Activated naive CD4-positive, alpha-beta T cell treated with anti-CD3 and anti-CD28 coated beads, Interleukin-2, amount 10 ng/mL, durations not matched to agents 7 days and 5 days (primary cell): Measurements from ENCODE around the gene ZNF639.
"Not testable (repeated sequence)": the region's sequence is repeated elsewhere in the genome, so short reads cannot be mapped to it uniquely, and the experiment has no call there.

Source experiments
- CTCF ChIA-PET: fragments of 350-600 bp; sonication (Branson Sonifier 250); formaldehyde crosslinking; loops from one replicate; lab custom pipeline; 2021; ENCODE audit warnings: antibody characterized with exemption; lab: Charles Lee
- DNase-seq: peaks from one replicate; pipeline ENCODE4 v3.0.0-alpha.2; 2020
- H3K27ac Mint-ChIP-seq: one replicate; pipeline ENCODE4 v1.8.0; 2021; ENCODE audit warnings: mild to moderate bottlenecking, moderate library complexity, mixed read lengths
- H3K27me3 Mint-ChIP-seq: one replicate; pipeline ENCODE4 v1.8.0; 2021; ENCODE audit warnings: mild to moderate bottlenecking, mixed read lengths
- H3K36me3 Mint-ChIP-seq: one replicate; pipeline ENCODE4 v1.8.0; 2021; ENCODE audit warnings: mixed read lengths
- H3K4me1 Mint-ChIP-seq: one replicate; pipeline ENCODE4 v1.8.0; 2021; ENCODE audit warnings: mixed read lengths
- H3K4me3 Mint-ChIP-seq: one replicate; pipeline ENCODE4 v1.8.0; 2021; ENCODE audit warnings: mild to moderate bottlenecking, moderate library complexity, mixed read lengths
- H3K9me3 Mint-ChIP-seq: one replicate; pipeline ENCODE4 v1.8.0; 2021; ENCODE audit warnings: mixed read lengths

Gene ZNF639

DNA sequence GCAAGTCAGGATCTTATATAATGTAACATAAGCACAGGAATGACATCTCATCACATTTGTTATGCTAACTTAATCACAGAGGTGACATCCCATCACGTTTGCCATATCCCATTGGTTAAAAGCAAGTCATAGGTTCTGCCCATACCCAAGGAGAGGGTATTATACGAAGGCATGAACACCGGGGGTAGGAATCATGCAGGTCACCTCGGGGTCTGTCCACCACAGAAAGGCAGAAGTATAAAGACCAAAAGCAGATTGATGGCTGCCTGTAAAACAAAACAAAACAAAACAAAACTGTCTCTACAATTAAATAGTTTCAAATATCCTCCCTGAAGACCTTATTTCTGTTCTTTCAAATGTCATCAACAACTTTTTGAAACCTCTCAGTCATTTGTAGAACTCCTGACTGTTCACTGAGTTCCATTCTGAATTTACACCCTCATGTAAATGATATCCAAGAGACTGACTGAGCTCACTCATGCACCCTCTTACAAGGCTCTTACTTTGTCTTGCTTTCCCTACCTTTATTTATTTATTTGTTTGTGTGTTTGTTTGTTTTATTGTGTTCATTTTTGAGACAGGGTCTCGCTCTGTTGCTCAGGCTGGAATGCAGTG is 22.7 kb upstream of the ZNF639 start:
- CTCF ChIA-PET, result no interaction called here
- Mint-ChIP-seq H3K27me3 (peaks cover 5% of the 10 kb centered on the region), H3K36me3 (no peaks in the 10 kb centered on the region), H3K4me3 (no peak overlapping the region), H3K27ac (no peak overlapping the region), H3K4me1 (no peaks in the 10 kb centered on the region), H3K9me3 (peaks cover 2% of the 10 kb centered on the region)
- DNase-seq, result no peak

DNA sequence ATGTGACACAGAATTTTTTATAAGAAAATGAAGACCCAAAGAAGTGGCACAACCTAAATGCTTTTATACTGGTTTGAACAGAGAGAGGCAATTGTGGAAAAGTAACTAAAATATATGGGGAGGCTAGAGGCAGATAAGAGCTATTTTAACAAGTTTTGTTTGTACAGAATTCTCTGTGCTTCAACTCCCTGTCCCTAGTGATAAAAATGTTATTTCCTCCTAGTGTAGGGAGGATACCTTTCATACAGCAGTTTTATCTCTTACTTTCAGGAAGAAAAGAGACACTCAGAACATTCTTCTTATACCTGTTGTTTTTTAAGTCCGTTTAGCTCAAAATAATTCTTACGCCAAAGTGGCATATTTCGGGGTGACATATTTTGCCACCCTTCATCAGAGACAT is 21.2 kb upstream of the ZNF639 start:
- no peak overlapping the region for H3K27ac Mint-ChIP-seq
- no peak overlapping the region for H3K4me3 Mint-ChIP-seq
- H3K36me3 Mint-ChIP-seq, result no peaks in the 10 kb centered on the region
- CTCF ChIA-PET, result interaction anchor here (0.6 kb wide), 1 partner anchor 286 kb away, joined by 3 read pairs; no protein-coding TSS in a partner anchor
- peaks cover 6% of the 10 kb centered on the region for H3K27me3 Mint-ChIP-seq
- no peaks in the 10 kb centered on the region for H3K4me1 Mint-ChIP-seq
- DNase-seq, result no peak
- H3K9me3 Mint-ChIP-seq, result peaks cover 2% of the 10 kb centered on the region

DNA sequence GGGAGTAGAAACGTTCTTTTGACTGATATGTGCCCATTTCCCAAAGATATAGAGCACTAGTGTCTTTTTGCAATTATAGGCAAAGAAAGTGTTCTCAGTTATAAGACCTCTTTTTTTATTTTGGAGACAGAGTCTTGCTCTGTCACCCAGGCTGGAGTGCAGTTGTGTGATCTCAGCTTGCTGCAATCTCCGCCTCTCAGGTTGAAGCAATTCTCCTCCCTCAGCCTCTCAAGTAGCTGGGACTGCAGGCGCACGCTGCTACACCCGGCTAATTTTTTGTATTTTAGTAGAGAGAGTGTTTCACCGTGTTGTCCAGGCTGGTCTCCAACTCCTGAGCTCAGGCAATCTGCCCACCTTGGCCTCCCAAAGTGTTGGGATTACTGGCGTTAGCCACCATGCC is 20.7 kb upstream of the ZNF639 start:
- Mint-ChIP-seq H3K4me3 (no peak overlapping the region), H3K9me3 (peaks cover 2% of the 10 kb centered on the region), H3K36me3 (no peaks in the 10 kb centered on the region), H3K27ac (no peak overlapping the region), H3K27me3 (peaks cover 4% of the 10 kb centered on the region), H3K4me1 (no peaks in the 10 kb centered on the region)
- no peak for DNase-seq
- CTCF ChIA-PET, result interaction anchor here (0.6 kb wide), 1 partner anchor 286 kb away, joined by 3 read pairs; no protein-coding TSS in a partner anchor

DNA sequence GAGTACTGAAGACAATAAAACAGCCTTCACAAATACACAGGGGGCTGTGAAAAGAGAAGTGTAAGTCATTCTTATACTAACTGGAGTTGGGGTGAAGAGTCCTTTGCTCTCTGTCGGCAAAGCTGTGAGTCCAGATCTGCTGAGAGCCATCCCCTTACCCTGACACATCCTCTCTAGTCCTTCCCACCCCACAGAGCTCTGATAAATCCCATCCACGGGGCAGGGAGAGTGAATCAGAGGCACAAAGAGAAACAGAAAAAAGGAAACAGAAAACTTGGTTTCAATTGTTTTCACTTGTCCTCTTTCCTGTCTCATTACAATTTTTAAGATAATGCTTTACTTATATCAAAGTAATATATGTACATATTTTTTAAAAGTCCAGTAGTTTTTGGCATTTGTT is 18.2 kb upstream of the ZNF639 start:
- no peak overlapping the region for H3K4me3 Mint-ChIP-seq
- H3K27ac Mint-ChIP-seq, result no peak overlapping the region
- H3K27me3 Mint-ChIP-seq, result peaks cover 4% of the 10 kb centered on the region
- H3K9me3 Mint-ChIP-seq, result no peaks in the 10 kb centered on the region
- H3K4me1 Mint-ChIP-seq, result no peaks in the 10 kb centered on the region
- no peaks in the 10 kb centered on the region for H3K36me3 Mint-ChIP-seq
- no peak for DNase-seq
- CTCF ChIA-PET, result no interaction called here

DNA sequence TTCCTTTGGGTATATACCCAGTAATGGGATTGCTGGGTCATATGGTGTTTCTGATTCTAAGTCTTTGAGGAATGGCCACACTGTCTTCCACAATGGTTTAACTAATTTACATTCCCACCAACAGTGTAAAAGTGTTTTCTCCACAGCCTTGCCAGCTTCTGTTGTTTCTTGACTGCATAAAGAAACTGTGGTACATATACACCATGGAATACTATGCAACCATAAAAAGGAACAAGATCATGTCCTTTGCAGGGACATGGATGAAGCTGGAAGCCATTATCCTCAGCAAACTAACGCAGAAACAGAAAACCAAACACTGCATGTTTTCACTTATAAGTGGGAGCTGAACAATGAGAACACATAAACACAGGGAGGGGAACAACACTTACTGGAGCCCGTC is 15.5 kb upstream of the ZNF639 start:
- CTCF ChIA-PET, H3K36me3 Mint-ChIP-seq, H3K4me1 Mint-ChIP-seq, DNase-seq, H3K4me3 Mint-ChIP-seq, H3K27me3 Mint-ChIP-seq, H3K9me3 Mint-ChIP-seq, H3K27ac Mint-ChIP-seq: not testable (repeated sequence)

DNA sequence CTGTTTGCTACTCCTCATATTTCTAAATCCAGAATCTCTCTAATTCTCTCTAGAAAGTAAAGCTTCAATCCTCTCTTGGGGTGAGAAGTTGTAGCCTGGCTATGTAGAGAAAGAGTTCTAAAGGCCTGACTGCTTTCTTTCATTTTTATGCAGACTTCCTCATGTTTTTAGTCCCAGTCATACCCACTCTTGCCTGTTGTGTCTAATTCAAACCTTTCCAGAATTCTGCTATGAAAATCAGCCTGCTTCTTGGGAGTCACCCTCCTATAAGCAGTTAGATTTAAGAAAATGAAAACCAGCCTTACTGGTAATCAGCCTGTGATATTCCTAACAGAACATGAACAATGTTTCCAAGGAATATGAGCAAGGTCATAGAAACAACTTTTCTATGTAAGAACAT is 14.8 kb upstream of the ZNF639 start:
- CTCF ChIA-PET, result no interaction called here
- Mint-ChIP-seq H3K4me1 (no peaks in the 10 kb centered on the region), H3K27ac (no peak overlapping the region), H3K36me3 (no peaks in the 10 kb centered on the region), H3K4me3 (no peak overlapping the region), H3K9me3 (no peaks in the 10 kb centered on the region), H3K27me3 (peaks cover 7% of the 10 kb centered on the region)
- DNase-seq, result no peak

DNA sequence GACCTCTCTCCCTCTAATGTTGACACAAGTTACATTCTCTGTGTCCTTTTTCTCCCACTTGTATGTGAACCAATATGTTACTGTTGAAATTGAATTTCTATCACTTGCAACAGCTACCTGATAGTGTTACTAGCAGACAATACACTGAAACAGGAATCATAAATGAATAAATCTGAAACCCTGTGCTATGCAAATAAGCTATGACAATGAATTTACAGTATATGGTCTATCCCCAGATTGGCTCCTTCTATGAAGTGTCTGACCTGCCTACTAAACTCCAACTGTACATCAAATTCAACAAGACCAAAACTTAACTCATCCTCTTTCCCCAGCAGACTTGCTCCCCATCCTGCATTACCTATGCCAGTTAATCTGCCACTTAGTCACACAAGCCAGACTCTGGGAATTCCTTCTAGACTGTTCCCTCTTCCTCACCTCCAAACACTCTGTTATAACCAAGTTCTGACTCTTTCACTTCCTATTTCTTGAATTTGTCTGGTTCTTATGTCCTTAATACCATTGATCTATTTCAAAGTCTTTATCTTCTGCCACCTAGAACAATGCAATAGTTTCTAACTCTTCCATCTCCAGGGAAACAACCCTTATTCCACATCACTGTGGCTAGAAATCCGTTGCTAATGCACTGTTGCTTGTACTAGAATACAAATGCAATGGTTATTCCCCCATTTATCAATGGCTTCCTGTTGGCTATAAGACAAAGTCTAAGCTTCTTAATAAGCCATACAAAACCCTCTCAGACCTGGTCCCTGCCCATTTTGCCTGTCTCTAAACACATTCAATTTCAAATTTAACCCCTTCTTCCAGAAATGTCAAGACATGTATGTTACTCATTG is 13.4 kb upstream of the ZNF639 start:
- CTCF ChIA-PET, result no interaction called here
- no peak for DNase-seq
- peaks cover 12% of the 10 kb centered on the region for H3K27me3 Mint-ChIP-seq

DNA sequence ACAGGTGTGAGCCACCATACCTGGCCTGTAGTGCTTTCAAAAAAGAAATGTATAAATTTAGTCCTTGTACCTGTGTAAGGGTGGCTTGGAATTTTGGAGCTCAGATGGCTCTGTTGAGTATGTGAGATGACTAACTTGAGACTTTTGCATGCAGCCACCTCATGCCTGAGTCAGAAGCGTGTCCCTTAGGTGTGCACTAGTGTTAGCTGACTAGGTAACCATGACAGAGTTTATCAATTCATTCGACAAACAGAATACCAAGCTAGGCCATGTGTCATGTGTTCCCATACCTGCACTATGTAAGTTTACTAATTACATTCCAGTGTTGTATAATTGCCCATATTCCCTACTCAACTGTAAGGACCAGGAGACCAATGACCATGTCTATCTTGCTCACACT is 4.0 kb upstream of the ZNF639 start:
- Mint-ChIP-seq H3K9me3 (no peaks in the 10 kb centered on the region), H3K4me1 (peaks cover 37% of the 10 kb centered on the region), H3K27ac (no peak overlapping the region), H3K36me3 (no peaks in the 10 kb centered on the region), H3K27me3 (peaks cover 18% of the 10 kb centered on the region), H3K4me3 (no peak overlapping the region)
- CTCF ChIA-PET, result interaction anchor here (0.6 to 3.9 kb wide), 4 partner anchors 146 to 303 kb away, joined by 3 to 19 read pairs (median 7); partner anchors contain the start of gene PIK3CA
- no peak for DNase-seq

More for the DNA sequence above, 13.4 kb upstream of the ZNF639 start:
- H3K36me3 Mint-ChIP-seq, result no peaks in the 10 kb centered on the region
- no peaks in the 10 kb centered on the region for H3K9me3 Mint-ChIP-seq
- H3K4me3 Mint-ChIP-seq, result no peak overlapping the region
- no peaks in the 10 kb centered on the region for H3K4me1 Mint-ChIP-seq
- no peak overlapping the region for H3K27ac Mint-ChIP-seq

DNA sequence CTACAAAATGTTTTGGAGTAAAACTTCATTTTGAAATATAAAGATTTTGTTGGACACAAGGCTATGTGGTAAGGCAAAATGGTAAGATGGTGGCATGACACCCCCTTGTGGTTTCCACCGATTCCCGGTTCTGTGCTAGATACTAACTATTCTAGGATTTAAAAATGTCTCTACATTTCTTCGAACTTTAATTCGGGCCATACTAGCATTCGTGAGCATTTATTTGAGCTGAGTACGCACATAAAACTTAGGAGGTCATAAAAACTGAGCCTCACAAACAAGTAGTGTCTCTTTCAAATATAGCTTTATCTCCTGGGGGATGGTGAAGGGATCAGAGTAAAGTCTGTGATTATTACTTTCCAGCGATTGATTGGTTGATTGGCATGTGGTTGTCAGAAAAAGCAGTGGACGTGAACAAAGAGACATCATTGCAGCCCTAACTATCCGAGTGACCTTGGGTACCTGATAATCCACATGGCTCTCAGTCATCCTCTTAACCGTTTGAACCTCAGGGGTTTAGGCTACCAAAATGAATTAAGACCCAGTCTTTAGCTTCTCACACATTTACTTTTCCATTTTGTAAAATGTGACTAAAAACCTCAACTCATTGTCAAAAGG is 1.1 kb upstream of the ZNF639 start:
- Mint-ChIP-seq H3K36me3 (peaks cover 5% of the 10 kb centered on the region), H3K27ac (peak overlapping the region; percentile 88), H3K27me3 (peaks cover 15% of the 10 kb centered on the region), H3K4me1 (peaks cover 38% of the 10 kb centered on the region), H3K9me3 (no peaks in the 10 kb centered on the region), H3K4me3 (peak overlapping the region; percentile 78)
- CTCF ChIA-PET, result interaction anchor here (0.7 to 3.9 kb wide), 15 partner anchors 9 to 306 kb away, joined by 3 to 24 read pairs (median 4); partner anchors contain the start of genes PIK3CA and ZMAT3
- DNase-seq, result peak; percentile 33

DNA sequence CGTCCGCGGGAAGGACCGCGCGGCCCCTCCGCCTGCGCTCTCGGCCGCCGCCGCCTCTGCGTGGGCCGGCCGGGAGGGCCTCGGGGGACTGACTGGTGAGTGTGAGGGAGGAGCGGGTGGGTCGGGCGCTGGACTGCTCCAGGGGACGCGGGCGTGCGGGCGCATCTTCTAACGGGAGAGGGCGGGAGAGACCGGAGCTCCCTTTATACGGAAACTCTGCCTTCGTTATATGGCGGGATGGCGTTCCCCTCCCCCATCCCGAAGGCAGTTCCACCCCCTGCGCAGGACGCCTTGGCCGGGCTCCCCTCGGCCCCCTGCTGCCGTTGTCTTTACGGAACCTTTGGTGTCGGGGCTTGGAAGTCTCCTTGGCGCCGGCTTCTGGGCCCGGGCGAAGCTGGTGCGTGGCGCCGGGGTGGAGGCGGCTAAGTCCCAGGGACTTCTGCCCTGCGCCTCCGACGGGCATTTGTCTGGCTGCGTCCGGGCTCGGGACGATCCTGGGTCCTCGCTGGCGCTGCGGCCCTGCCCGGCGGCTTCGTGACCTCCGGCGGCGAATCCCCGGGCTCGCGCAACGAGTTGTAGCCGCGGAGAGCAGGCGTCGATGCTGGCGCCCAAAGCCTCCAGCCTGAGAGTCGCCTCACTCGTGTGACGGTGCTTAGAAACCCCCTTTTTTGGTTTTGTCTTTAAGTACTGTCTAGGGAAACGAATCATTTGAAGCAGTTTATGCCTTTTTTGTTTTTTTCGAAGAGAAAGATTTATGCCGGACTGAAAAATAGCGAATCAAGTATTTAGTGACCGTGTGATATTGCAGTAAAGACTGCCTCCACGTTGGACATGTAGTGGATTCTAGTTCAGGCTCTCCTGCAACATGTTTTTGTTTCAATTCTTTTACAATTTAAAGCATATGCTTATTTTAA is 623 bp downstream of the ZNF639 start:
- DNase-seq, result peak; percentile 74
- Mint-ChIP-seq H3K4me1 (peaks cover 35% of the 10 kb centered on the region), H3K27ac (peak overlapping the region; percentile 94), H3K9me3 (no peaks in the 10 kb centered on the region), H3K4me3 (peak overlapping the region; percentile 85), H3K27me3 (peaks cover 9% of the 10 kb centered on the region), H3K36me3 (peaks cover 12% of the 10 kb centered on the region)
- CTCF ChIA-PET, result interaction anchor here (1.4 to 3.2 kb wide), 2 partner anchors 24 to 308 kb away, joined by 4 to 8 read pairs; partner anchors contain the start of gene MFN1

DNA sequence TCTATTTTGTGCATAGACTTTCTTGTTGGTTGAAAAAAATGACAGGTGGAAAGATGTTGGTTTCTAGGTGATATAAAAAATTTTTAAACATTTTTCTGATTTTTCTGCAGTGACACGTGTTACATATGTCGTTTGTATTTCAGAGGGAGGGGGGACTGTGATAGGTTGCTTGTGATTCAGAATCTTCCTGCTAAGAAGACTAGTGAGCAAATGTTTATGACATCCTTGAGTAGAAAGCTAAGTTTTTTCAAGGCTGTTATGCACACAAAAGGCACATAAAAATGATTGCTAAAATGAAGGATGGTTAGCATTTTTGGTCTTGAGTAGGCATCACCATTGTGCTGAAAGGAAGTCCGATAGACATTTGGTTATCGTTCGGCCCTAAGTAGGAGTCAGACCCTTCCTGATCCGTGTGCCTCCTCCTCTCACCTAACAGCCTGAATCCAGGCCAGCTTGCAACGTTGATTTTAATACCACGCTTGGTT is 1.5 kb downstream of the ZNF639 start:
- Mint-ChIP-seq H3K9me3 (no peaks in the 10 kb centered on the region), H3K4me3 (peak overlapping the region; percentile 85), H3K27ac (peak overlapping the region; percentile 94), H3K27me3 (peaks cover 7% of the 10 kb centered on the region), H3K4me1 (peaks cover 35% of the 10 kb centered on the region), H3K36me3 (peaks cover 16% of the 10 kb centered on the region)
- DNase-seq, result no peak
- CTCF ChIA-PET, result interaction anchor here (1.4 to 3.2 kb wide), 2 partner anchors 23 to 309 kb away, joined by 4 to 8 read pairs; partner anchors contain the start of gene MFN1

DNA sequence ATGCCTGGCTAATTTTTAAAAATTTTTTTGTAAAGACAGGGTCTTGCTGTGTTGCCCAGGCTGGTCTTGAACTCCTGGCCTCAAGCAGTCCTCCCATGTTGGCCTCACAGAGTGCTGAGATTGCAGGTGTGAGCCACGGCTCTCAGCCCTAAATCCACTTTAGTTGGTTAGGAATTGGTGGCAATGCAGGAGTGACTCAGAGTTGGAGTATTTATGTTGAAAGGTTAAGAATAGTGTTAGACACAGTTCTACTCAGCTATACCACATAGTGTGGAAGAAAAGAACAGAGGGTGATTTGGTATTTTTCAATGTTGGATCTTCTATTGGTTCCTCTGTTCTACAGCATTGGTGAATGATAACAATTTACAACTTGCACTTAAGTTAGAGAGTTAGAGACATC is 7.6 kb downstream of the ZNF639 start:
- no peaks in the 10 kb centered on the region for H3K27me3 Mint-ChIP-seq
- peak overlapping the region; percentile 24 for H3K27ac Mint-ChIP-seq
- H3K4me3 Mint-ChIP-seq, result no peak overlapping the region
- CTCF ChIA-PET, result interaction anchor here (0.8 kb wide), 1 partner anchor 9 kb away, joined by 4 read pairs; no protein-coding TSS in a partner anchor
- H3K4me1 Mint-ChIP-seq, result peaks cover 3% of the 10 kb centered on the region
- no peaks in the 10 kb centered on the region for H3K9me3 Mint-ChIP-seq
- peaks cover 50% of the 10 kb centered on the region for H3K36me3 Mint-ChIP-seq
- no peak for DNase-seq

DNA sequence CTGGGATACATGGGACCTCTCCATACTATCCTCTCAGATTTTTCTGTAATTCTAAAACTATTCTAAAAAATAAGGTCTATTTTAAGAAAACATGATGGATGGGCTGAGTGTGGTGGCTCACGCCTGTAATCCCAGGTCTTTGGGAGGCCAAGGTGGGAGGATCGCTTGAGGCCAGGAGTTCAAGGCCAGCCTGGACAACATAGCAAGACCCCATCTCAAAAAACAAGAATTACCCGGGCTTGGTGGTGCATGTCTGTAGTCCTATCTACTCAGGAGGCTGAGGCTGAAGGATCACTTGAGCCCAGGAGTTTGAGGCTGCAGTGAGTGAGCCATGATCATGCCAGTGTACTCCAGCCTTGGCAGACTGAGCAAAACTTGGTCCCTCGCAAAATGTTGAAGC is 9.4 kb downstream of the ZNF639 start:
- Mint-ChIP-seq H3K9me3 (no peaks in the 10 kb centered on the region), H3K27ac (no peak overlapping the region), H3K27me3 (no peaks in the 10 kb centered on the region), H3K36me3 (peaks cover 57% of the 10 kb centered on the region), H3K4me1 (peaks cover 3% of the 10 kb centered on the region), H3K4me3 (no peak overlapping the region)
- CTCF ChIA-PET, result no interaction called here
- no peak for DNase-seq
